HCT116 (cell line): Measurements from ENCODE around the gene LRBA. TPM values are rescaled to one million over a fixed set of nuclear protein-coding genes. Genes with fewer than 3 reads are reported as not detected.

ENCODE experiments used
- ATAC-seq: fragments of 200-7000 bp; cut with Tn5 transposase; 2 replicates; pipeline ENCODE4 v1.9.1; 2020; ENCODE audit warnings: mild to moderate bottlenecking, moderate library complexity
- BruUV-seq: library from RNA; stranded (reverse); fragments of 400-500 nt; replicated peaks from 2 replicates; lab custom pipeline; 2021; lab: Mats Ljungman, UMichigan
- CTCF ChIA-PET: fragments of 300-600 bp; sonication (Branson Sonifier 250); formaldehyde crosslinking; loops from one replicate; lab custom pipeline; 2021; ENCODE audit warnings: antibody characterized with exemption; lab: Charles Lee
- POLR2A ChIA-PET: fragments of 300-600, 350-600 bp; sonication (Branson Sonifier 250); formaldehyde crosslinking; loops from one replicate; lab custom pipeline; 2021; ENCODE audit warnings: antibody characterized with exemption; lab: Charles Lee
- RAD21 ChIA-PET, 2 experiments: fragments of 300-600 bp; sonication (Branson Sonifier 250); formaldehyde crosslinking; loops; one replicate each; lab custom pipeline; 2023; ENCODE audit warnings: low total read pairs in 2 of 2; ENCODE audit not compliant: uncharacterized antibody in 2 of 2, unreplicated experiment in 2 of 2, low non-redundant PET in 1 of 2; lab: Charles Lee
- DNase-seq: peaks from one replicate; pipeline ENCODE4 v3.0.0-alpha.2; 2010; ENCODE audit warnings: low read depth, low spot score
- H2AFZ ChIP-seq: fragments of 200-600 bp; shearing (Covaris generic), sonication (generic); 2 replicates; pipeline ENCODE4 v1.6.1; 2017; ENCODE audit warnings: low read depth, mixed run types, mixed read lengths, antibody characterized with exemption, low read length; ENCODE audit not compliant: poor library complexity, severe bottlenecking
- H3K27ac ChIP-seq: 2 replicates; pipeline ENCODE4 v1.5.1; 2012; ENCODE audit warnings: low read depth, low read length
- H3K27me3 ChIP-seq: fragments of 200-600 bp; sonication (generic); 2 replicates; pipeline ENCODE4 v1.6.1; 2016; ENCODE audit warnings: mixed run types, low read length, mixed read lengths; ENCODE audit not compliant: insufficient read depth
- H3K36me3 ChIP-seq, 2 experiments: fragments of 200-500 bp in 1 of 2; fragments of 200-600 bp in 1 of 2; sonication (Bioruptor generic) in 1 of 2; sonication (generic) in 1 of 2; 2 replicates each; pipeline versions ENCODE4 v1.5.1 to v1.6.1; 2014 to 2016; ENCODE audit warnings: low read length in 2 of 2, inconsistent platforms in 1 of 2, mixed read lengths in 1 of 2, mixed run types in 1 of 2; ENCODE audit not compliant: insufficient read depth in 2 of 2, control insufficient read depth in 1 of 2
- H3K4me1 ChIP-seq, 2 experiments: fragments of 200-600 bp in 1 of 2; sonication (generic) in 1 of 2; 2 replicates each; pipeline versions ENCODE4 v1.5.1 to v1.6.1; 2012 to 2017; ENCODE audit warnings: low read length in 2 of 2, inconsistent platforms in 1 of 2, mild to moderate bottlenecking in 1 of 2, mixed read lengths in 1 of 2, mixed run types in 1 of 2, moderate library complexity in 1 of 2; ENCODE audit not compliant: insufficient read depth in 2 of 2, control insufficient read depth in 1 of 2
- H3K4me2 ChIP-seq: fragments of 200-600 bp; sonication (generic); 2 replicates; pipeline ENCODE4 v1.6.1; 2017; ENCODE audit warnings: mixed run types, low read length, mixed read lengths
- H3K4me3 ChIP-seq, 2 experiments: fragments of 200-600 bp in 1 of 2; sonication (generic) in 1 of 2; replicated peaks in 1 of 2; 2 replicates each; pipeline ENCODE4 v1.5.1; 2011 to 2016; ENCODE audit warnings: low read length in 2 of 2, control low read depth in 1 of 2, low read depth in 1 of 2, mild to moderate bottlenecking in 1 of 2, mixed read lengths in 1 of 2, mixed run types in 1 of 2
- H3K79me2 ChIP-seq: fragments of 200-600 bp; sonication (generic); 2 replicates; pipeline ENCODE4 v1.6.1; 2017; ENCODE audit warnings: mild to moderate bottlenecking, mixed run types, low read length, moderate library complexity, mixed read lengths; ENCODE audit not compliant: insufficient read depth
- H3K9ac ChIP-seq: fragments of 200-600 bp; sonication (generic); 2 replicates; pipeline ENCODE4 v1.6.1; 2016; ENCODE audit warnings: low read length, mixed read lengths
- H3K9me2 ChIP-seq: fragments of 200-600 bp; sonication (generic), shearing (Covaris generic); 2 replicates; pipeline ENCODE4 v1.6.1; 2017; ENCODE audit warnings: mixed run types, mild to moderate bottlenecking, moderate library complexity; ENCODE audit not compliant: insufficient read depth
- H3K9me3 ChIP-seq, 2 experiments: fragments of 200-500 bp in 1 of 2; fragments of 200-600 bp in 1 of 2; sonication (Bioruptor generic) in 1 of 2; sonication (generic) in 1 of 2; 2 replicates each; pipeline ENCODE4 v1.6.1; 2014 to 2017; ENCODE audit warnings: low read length in 2 of 2, mixed read lengths in 2 of 2, inconsistent platforms in 1 of 2, low read depth in 1 of 2, mild to moderate bottlenecking in 1 of 2, mixed run types in 1 of 2, moderate library complexity in 1 of 2; ENCODE audit not compliant: control insufficient read depth in 1 of 2, insufficient read depth in 1 of 2
- H4K20me1 ChIP-seq: fragments of 200-600 bp; sonication (generic), shearing (Covaris generic); 2 replicates; pipeline ENCODE4 v1.6.1; 2017; ENCODE audit warnings: mixed run types, mild to moderate bottlenecking, moderate library complexity; ENCODE audit not compliant: insufficient read depth
- CBX3 ChIP-seq: IDR thresholded peaks from 2 replicates; pipeline ENCODE4 v1.6.1; 2012; ENCODE audit warnings: low read depth
- CEBPB ChIP-seq: IDR thresholded peaks from 2 replicates; pipeline ENCODE4 v1.6.1; 2012; ENCODE audit warnings: low read depth
- CTCF ChIP-seq, 3 experiments: fragments of 200-600 bp in 1 of 3; sonication (generic) in 1 of 3; IDR thresholded peaks in 2 of 3; conservative IDR thresholded peaks in 1 of 3; 2 replicates each; pipeline ENCODE4 v1.5.1; 2012 to 2017; ENCODE audit warnings: low read depth in 2 of 3, low read length in 2 of 3, antibody characterized with exemption in 1 of 3, borderline replicate concordance in 1 of 3, control low read depth in 1 of 3, mild to moderate bottlenecking in 1 of 3, mixed read lengths in 1 of 3, mixed run types in 1 of 3, moderate library complexity in 1 of 3; ENCODE audit not compliant: insufficient read depth in 1 of 3
- EGR1 ChIP-seq: IDR thresholded peaks from 2 replicates; pipeline ENCODE4 v1.6.1; 2012; ENCODE audit warnings: low read depth
- EZH2 ChIP-seq: fragments of 200-600 bp; sonication (generic); IDR thresholded peaks from 2 replicates; pipeline ENCODE4 v1.6.1; 2017; ENCODE audit warnings: antibody characterized with exemption, mixed run types
- EZH2phosphoT487 ChIP-seq: fragments of 200-600 bp; IDR thresholded peaks from 2 replicates; pipeline ENCODE4 v1.6.1; 2018; ENCODE audit warnings: antibody characterized with exemption, borderline replicate concordance
- FOSL1 ChIP-seq: IDR thresholded peaks from 2 replicates; pipeline ENCODE4 v1.6.1; 2012; ENCODE audit warnings: low read depth
- JUND ChIP-seq: IDR thresholded peaks from 2 replicates; pipeline ENCODE4 v1.6.1; 2012
- MAX ChIP-seq: IDR thresholded peaks from 2 replicates; pipeline ENCODE4 v1.6.1; 2012
- POLR2A ChIP-seq: IDR thresholded peaks from 2 replicates; pipeline ENCODE4 v1.7.0; 2011; ENCODE audit warnings: borderline replicate concordance; ENCODE audit not compliant: insufficient read depth, insufficient read length; ENCODE audit errors: extremely low read depth
- RAD21 ChIP-seq: IDR thresholded peaks from 2 replicates; pipeline ENCODE4 v1.6.1; 2012; ENCODE audit warnings: low read depth, mild to moderate bottlenecking
- SP1 ChIP-seq: IDR thresholded peaks from 2 replicates; pipeline ENCODE4 v1.6.1; 2012; ENCODE audit warnings: low read depth
- TCF7L2 ChIP-seq: IDR thresholded peaks from 2 replicates; pipeline ENCODE4 v1.7.0; 2011; ENCODE audit warnings: borderline replicate concordance, inconsistent platforms; ENCODE audit not compliant: insufficient read depth, insufficient read length; ENCODE audit errors: extremely low read depth
- YY1 ChIP-seq: IDR thresholded peaks from 2 replicates; pipeline ENCODE4 v1.6.1; 2011; ENCODE audit warnings: low read length, low read depth, moderate library complexity, mild to moderate bottlenecking; ENCODE audit not compliant: insufficient replicate concordance; ENCODE audit errors: extremely low read depth
- ZBTB33 ChIP-seq: IDR thresholded peaks from 2 replicates; pipeline ENCODE4 v1.6.1; 2011; ENCODE audit warnings: mild to moderate bottlenecking, low read length, moderate library complexity; ENCODE audit not compliant: insufficient replicate concordance; ENCODE audit errors: extremely low read depth
- intact Hi-C: fragments of 100-400 bp; cut with micrococcal nuclease; formaldehyde crosslinking; loops from 2 replicates; pipeline ENCODE4 v1.10.0; 2022
- total RNA-seq: library from RNA; stranded (reverse); gene quantifications from one replicate; pipeline ENCODE4 v1.2.1, GENCODE V29; 2021; ENCODE audit not compliant: unreplicated experiment
- TF ChIP-seq, protein P1 (sequence below): IDR thresholded peaks from 2 replicates; pipeline ENCODE4 v1.6.1; 2012

LRBA gene
- total RNA-seq, 1 experiment from 2014 or later: 79.8 TPM

DNA sequence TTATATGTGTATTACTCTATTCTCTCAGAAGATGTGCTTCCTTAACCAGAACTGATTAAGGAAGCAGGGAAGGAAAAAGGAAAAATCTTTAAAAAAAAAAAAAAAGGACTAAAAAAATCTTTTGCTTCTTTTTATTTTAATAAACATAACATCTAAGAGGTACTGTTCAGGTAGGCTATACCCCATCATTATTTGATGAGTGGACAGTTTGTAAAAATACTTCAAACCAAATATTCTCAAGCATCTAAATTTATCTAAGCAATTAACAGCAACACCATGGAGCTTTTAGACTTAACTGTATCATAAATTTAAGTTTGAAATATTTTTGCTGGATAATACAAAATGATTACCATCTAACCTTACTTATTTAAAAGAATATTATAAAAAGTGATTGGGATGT lies 264.3 kb downstream of the LRBA start:
- TF ChIP-seq JUND (no peak), POLR2A (no peak), EZH2 (no peak), FOSL1 (no peak), TCF7L2 (no peak), EGR1 (no peak), MAX (no peak), SP1 (no peak), RAD21 (no peak), YY1 (no peak), EZH2phosphoT487 (no peak), ZBTB33 (no peak), CBX3 (no peak), CEBPB (no peak), CTCF (IDR thresholded peaks at IDR 0.05 in 2 of 3, conservative IDR thresholded peaks at IDR 0.05 in 1 of 3; ENCODE audit: borderline replicate concordance in 1 of 3, insufficient read depth in 1 of 3, low read depth in 2 of 3, low read length in 2 of 3) (no peak)
- TF ChIP-seq, protein P1, sequence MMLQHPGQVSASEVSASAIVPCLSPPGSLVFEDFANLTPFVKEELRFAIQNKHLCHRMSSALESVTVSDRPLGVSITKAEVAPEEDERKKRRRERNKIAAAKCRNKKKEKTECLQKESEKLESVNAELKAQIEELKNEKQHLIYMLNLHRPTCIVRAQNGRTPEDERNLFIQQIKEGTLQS: no peak
- TF ChIP-seq, all 23 proteins: peak for 0
- H3K9me2 ChIP-seq: no peaks in the 10 kb centered on the region
- H3K4me2 ChIP-seq: no peak overlapping the region
- no peak overlapping the region for H3K9ac ChIP-seq
- H3K27ac ChIP-seq: no peak overlapping the region
- CTCF ChIA-PET: no interaction called here
- BruUV-seq: no TSS peak
- RAD21 ChIA-PET: no interaction called here
- no peaks in the 10 kb centered on the region for H3K79me2 ChIP-seq
- no peak for ATAC-seq
- no peak for DNase-seq
- no peaks in the 10 kb centered on the region for H4K20me1 ChIP-seq
- no peaks in the 10 kb centered on the region for H3K9me3 ChIP-seq
- H3K4me1 ChIP-seq: peaks cover 6 to 11% of the 10 kb centered on the region in 2 experiments; a peak in 3 of 4 replicates
- POLR2A ChIA-PET: no interaction called here
- H2AFZ ChIP-seq: no peak overlapping the region
- H3K4me3 ChIP-seq: no peak overlapping the region
- no peaks in the 10 kb centered on the region for H3K36me3 ChIP-seq
- intact Hi-C loops: no loop called here
- no peaks in the 10 kb centered on the region for H3K27me3 ChIP-seq
